H1 (cell line): ENCODE data around the gene HENMT1. TPM values are rescaled to one million over a fixed set of nuclear protein-coding genes. Genes with fewer than 3 reads are reported as not detected.
"Not testable (repeated sequence)": the region's sequence is repeated elsewhere in the genome, so short reads cannot be mapped to it uniquely, and the experiment has no call there.

Experiments
- CTCF ChIA-PET: fragments of 300-600 bp; sonication (Branson Sonifier 250); formaldehyde crosslinking; loops from one replicate; lab custom pipeline; 2021; ENCODE audit not compliant: partially characterized antibody; lab: Charles Lee
- POLR2A ChIA-PET: fragments of 300-600 bp; sonication (Branson Sonifier 250); formaldehyde crosslinking; loops from one replicate; lab custom pipeline; 2021; ENCODE audit warnings: inconsistent platforms; ENCODE audit not compliant: partially characterized antibody; lab: Charles Lee
- DNase-seq, 2 experiments: peaks; one replicate each; pipeline versions ENCODE4 v3.0.0 to v3.0.0-alpha.2; 2010 to 2022; ENCODE audit warnings: low spot score in 2 of 2, low read depth in 1 of 2, mixed read lengths in 1 of 2
- FAIRE-seq: peaks from 2 replicates; lab custom pipeline; 2011; peaks lifted over from hg19 to GRCh38; lab: Jason Lieb, UNC
- H2AFZ ChIP-seq: 2 replicates; pipeline ENCODE4 v1.8.1; 2012; ENCODE audit warnings: low read length, inconsistent platforms
- H2AK5ac ChIP-seq: 2 replicates; pipeline ENCODE4 v1.6.1; 2013; ENCODE audit warnings: low read depth, low read length
- H2BK120ac ChIP-seq: replicated peaks from 2 replicates; pipeline ENCODE3; 2013; ENCODE audit warnings: low read depth, low read length, inconsistent platforms
- H2BK12ac ChIP-seq: 2 replicates; pipeline ENCODE4 v1.6.1; 2013; ENCODE audit warnings: low read depth, low read length
- H2BK15ac ChIP-seq: 2 replicates; pipeline ENCODE4 v1.6.1; 2013; ENCODE audit warnings: low read length
- H2BK20ac ChIP-seq: 2 replicates; pipeline ENCODE4 v1.6.1; 2013; ENCODE audit warnings: low read length
- H2BK5ac ChIP-seq: 2 replicates; pipeline ENCODE4 v1.6.1; 2013; ENCODE audit warnings: low read depth, low read length
- H3K14ac ChIP-seq: 2 replicates; pipeline ENCODE4 v1.6.1; 2013; ENCODE audit warnings: inconsistent platforms; ENCODE audit not compliant: insufficient read length
- H3K18ac ChIP-seq: 2 replicates; pipeline ENCODE4 v1.6.1; 2013; ENCODE audit warnings: low read length; ENCODE audit errors: extremely low read depth
- H3K23ac ChIP-seq: 2 replicates; pipeline ENCODE4 v1.6.1; 2013; ENCODE audit warnings: inconsistent platforms; ENCODE audit not compliant: insufficient read length
- H3K23me2 ChIP-seq: 2 replicates; pipeline ENCODE4 v1.6.1; 2013; ENCODE audit warnings: low read depth, low read length
- H3K27ac ChIP-seq: 2 replicates; pipeline ENCODE4 v1.6.1; 2011; ENCODE audit warnings: low read depth, low read length, inconsistent platforms
- H3K27me3 ChIP-seq, 4 experiments: replicated peaks in 1 of 4; 1 replicate in 1 of 4; 2 replicates in 3 of 4; pipeline versions ENCODE4 v1.6.1 to v1.8.1; 2011 to 2013; ENCODE audit warnings: low read length in 3 of 4, mild to moderate bottlenecking in 3 of 4, inconsistent platforms in 2 of 4, mixed read lengths in 2 of 4, moderate library complexity in 1 of 4; ENCODE audit not compliant: control insufficient read depth in 3 of 4, insufficient read depth in 3 of 4; ENCODE audit errors: extremely low read depth in 1 of 4
- H3K36me3 ChIP-seq, 4 experiments: 2 replicates each; pipeline versions ENCODE4 v1.6.1 to v1.8.1; 2011 to 2013; ENCODE audit warnings: mild to moderate bottlenecking in 4 of 4, low read length in 3 of 4, moderate library complexity in 2 of 4, control low read depth in 1 of 4, inconsistent platforms in 1 of 4; ENCODE audit not compliant: insufficient read depth in 4 of 4, control insufficient read depth in 2 of 4
- H3K4ac ChIP-seq: replicated peaks from 2 replicates; pipeline ENCODE3; 2013; ENCODE audit warnings: low read length, low read depth, mixed read lengths, inconsistent platforms; ENCODE audit not compliant: insufficient read length
- H3K4me1 ChIP-seq, 4 experiments: replicated peaks in 1 of 4; 1 replicate in 1 of 4; 2 replicates in 3 of 4; pipeline versions ENCODE4 v1.6.1 to v1.8.1; 2011 to 2013; ENCODE audit warnings: low read length in 3 of 4, inconsistent platforms in 2 of 4, mixed read lengths in 1 of 4; ENCODE audit not compliant: insufficient read depth in 4 of 4, control insufficient read depth in 3 of 4
- H3K4me2 ChIP-seq, 2 experiments: 2 replicates each; pipeline versions ENCODE4 v1.6.1 to v1.8.1; 2011 to 2013; ENCODE audit warnings: low read depth in 2 of 2, low read length in 2 of 2, control low read depth in 1 of 2, inconsistent platforms in 1 of 2, mild to moderate bottlenecking in 1 of 2; ENCODE audit not compliant: insufficient read depth in 1 of 2
- H3K4me3 ChIP-seq, 4 experiments: fragments of 200-600, 300-600 bp in 1 of 4; sonication (generic), shearing (Covaris generic), sonication (Bioruptor Twin) in 1 of 4; 2 replicates each; pipeline versions ENCODE4 v1.5.1 to v1.8.1; 2011 to 2016; ENCODE audit warnings: low read length in 4 of 4, low read depth in 3 of 4, control low read depth in 2 of 4, inconsistent platforms in 2 of 4, mild to moderate bottlenecking in 2 of 4, mixed read lengths in 1 of 4, moderate library complexity in 1 of 4; ENCODE audit not compliant: insufficient read depth in 2 of 4; ENCODE audit errors: extremely low read depth in 1 of 4
- H3K56ac ChIP-seq: replicated peaks from 2 replicates; pipeline ENCODE3; 2013; ENCODE audit warnings: low read depth, mild to moderate bottlenecking, mixed read lengths, low read length, inconsistent platforms; ENCODE audit not compliant: insufficient read length
- H3K79me1 ChIP-seq: 2 replicates; pipeline ENCODE4 v1.6.1; 2013; ENCODE audit warnings: low read depth, low read length, control low read depth
- H3K79me2 ChIP-seq, 2 experiments: 2 replicates each; pipeline versions ENCODE4 v1.6.1 to v1.8.1; 2012 to 2013; ENCODE audit warnings: low read length in 2 of 2, mild to moderate bottlenecking in 2 of 2, inconsistent platforms in 1 of 2; ENCODE audit not compliant: insufficient read depth in 2 of 2, control insufficient read depth in 1 of 2
- H3K9ac ChIP-seq, 4 experiments: replicated peaks in 1 of 4; 1 replicate in 1 of 4; 2 replicates in 3 of 4; pipeline versions ENCODE4 v1.6.1 to v1.8.1; 2011 to 2013; ENCODE audit warnings: low read depth in 3 of 4, low read length in 3 of 4, control low read depth in 2 of 4, mild to moderate bottlenecking in 2 of 4, moderate library complexity in 2 of 4, inconsistent platforms in 1 of 4; ENCODE audit errors: extremely low read depth in 1 of 4
- H3K9me3 ChIP-seq, 2 experiments: 2 replicates each; pipeline versions ENCODE4 v1.6.1 to v1.8.1; 2012 to 2013; ENCODE audit warnings: mild to moderate bottlenecking in 2 of 2, moderate library complexity in 2 of 2, control low read depth in 1 of 2, inconsistent platforms in 1 of 2, low read depth in 1 of 2, low read length in 1 of 2, mixed read lengths in 1 of 2; ENCODE audit not compliant: insufficient read depth in 2 of 2
- H4K20me1 ChIP-seq, 2 experiments: replicated peaks in 1 of 2; 2 replicates each; pipeline versions ENCODE3 to v1.8.1; 2011 to 2013; ENCODE audit warnings: inconsistent platforms in 2 of 2, low read length in 2 of 2, mild to moderate bottlenecking in 1 of 2; ENCODE audit not compliant: insufficient read depth in 2 of 2, control insufficient read depth in 1 of 2
- H4K5ac ChIP-seq: 2 replicates; pipeline ENCODE4 v1.6.1; 2013; ENCODE audit warnings: low read length, low read depth, mixed read lengths, inconsistent platforms; ENCODE audit not compliant: insufficient read length
- H4K8ac ChIP-seq: 2 replicates; pipeline ENCODE4 v1.8.0; 2013; ENCODE audit warnings: mild to moderate bottlenecking, moderate library complexity, low read length, inconsistent platforms; ENCODE audit not compliant: insufficient read depth; ENCODE audit errors: extremely low read depth
- H4K91ac ChIP-seq: replicated peaks from 2 replicates; pipeline ENCODE3; 2013; ENCODE audit warnings: low read length, mixed read lengths, inconsistent platforms; ENCODE audit not compliant: insufficient read length
- YY1 ChIP-seq: IDR thresholded peaks from 2 replicates; pipeline ENCODE4 v1.6.1; 2011; ENCODE audit warnings: low read depth, mild to moderate bottlenecking, low read length
- WGBS, 2 experiments: shearing (Covaris generic) in 1 of 2; methylation state at CpG; one replicate each; pipeline versions ENCODE4 v1.1.6 to v1.1.7; 2013 to 2015; ENCODE audit warnings: low lambda C conversion rate in 2 of 2, mixed read lengths in 2 of 2, inconsistent platforms in 1 of 2, low coverage in 1 of 2, missing lambda C conversion rate in 1 of 2; ENCODE audit not compliant: insufficient replicate concordance in 2 of 2, insufficient coverage in 1 of 2, insufficient read length in 1 of 2; ENCODE audit errors: extremely low coverage in 1 of 2, missing lambda C conversion rate in 1 of 2; 5-methylcytosine and 5-hydroxymethylcytosine counted together
- polyA plus RNA-seq, 7 experiments: library from polyadenylated mRNA; depleted of rRNA in 3 of 7; stranded (reverse) in 5 of 7; unstranded in 2 of 7; fragments of >200 nt in 5 of 7; fragments of 200-250 nt in 2 of 7; gene quantifications; 1 replicate in 5 of 7; 2 replicates in 1 of 7; 4 replicates in 1 of 7; pipeline versions ENCODE4 v1.2.1 to v1.2.3, GENCODE V29; 2011 to 2013; ENCODE audit warnings: missing spikeins in 2 of 7, mixed read lengths in 2 of 7
- total RNA-seq: library from RNA; stranded (reverse); fragmentation: NEBNext Ultra II Directional; extraction: Animal tissue kit (Norgen Biotek cat#: 25700); gene quantifications from 2 replicates; pipeline ENCODE4 v1.2.1, GENCODE V29; 2021

The HENMT1 gene
- total and polyA plus RNA-seq, 2 of the 8 experiments (the other 6 are each of a cell fraction or from before 2014, with no cell fraction given): 2.9 to 5.6 TPM

GRCh38 chr1:108643492-108644335 lies 17.2 kb downstream of the HENMT1 start (continued):
- TF ChIP-seq YY1: no peak

GRCh38 chr1:108640863-108641262 lies 20.0 kb downstream of the HENMT1 start:
- H4K91ac ChIP-seq, H3K27ac ChIP-seq, H3K79me1 ChIP-seq, H3K36me3 ChIP-seq, H3K56ac ChIP-seq, H3K23me2 ChIP-seq, H3K4me3 ChIP-seq, H2AFZ ChIP-seq, H3K27me3 ChIP-seq, H3K18ac ChIP-seq, H3K9me3 ChIP-seq, DNase-seq, H2BK15ac ChIP-seq, H2AK5ac ChIP-seq, FAIRE-seq, H2BK120ac ChIP-seq, H4K5ac ChIP-seq, H3K14ac ChIP-seq, H3K4me1 ChIP-seq, H3K4ac ChIP-seq, H3K9ac ChIP-seq, H3K4me2 ChIP-seq, H2BK20ac ChIP-seq, H4K8ac ChIP-seq, H2BK12ac ChIP-seq, H2BK5ac ChIP-seq, H3K79me2 ChIP-seq, H4K20me1 ChIP-seq, H3K23ac ChIP-seq: not testable (repeated sequence)
- POLR2A ChIA-PET: interaction anchor here (1.5 kb wide), 1 partner anchor 51 kb away, joined by 3 read pairs; the partner anchor contains the start of gene PRPF38B
- CTCF ChIA-PET: interaction anchor here (0.7 to 1.7 kb wide), 3 partner anchors 10 to 128 kb away, joined by 3 to 6 read pairs (median 3); partner anchors contain the start of gene EEIG2
- 93% methylated on average over 25 of the region's 28 CpGs; no CpG with 5 or more reads in 1 of the 2 experiments for WGBS, 2 experiments
